ENCODE measurements around the gene C16orf92.

The C16orf92 gene

DNA sequence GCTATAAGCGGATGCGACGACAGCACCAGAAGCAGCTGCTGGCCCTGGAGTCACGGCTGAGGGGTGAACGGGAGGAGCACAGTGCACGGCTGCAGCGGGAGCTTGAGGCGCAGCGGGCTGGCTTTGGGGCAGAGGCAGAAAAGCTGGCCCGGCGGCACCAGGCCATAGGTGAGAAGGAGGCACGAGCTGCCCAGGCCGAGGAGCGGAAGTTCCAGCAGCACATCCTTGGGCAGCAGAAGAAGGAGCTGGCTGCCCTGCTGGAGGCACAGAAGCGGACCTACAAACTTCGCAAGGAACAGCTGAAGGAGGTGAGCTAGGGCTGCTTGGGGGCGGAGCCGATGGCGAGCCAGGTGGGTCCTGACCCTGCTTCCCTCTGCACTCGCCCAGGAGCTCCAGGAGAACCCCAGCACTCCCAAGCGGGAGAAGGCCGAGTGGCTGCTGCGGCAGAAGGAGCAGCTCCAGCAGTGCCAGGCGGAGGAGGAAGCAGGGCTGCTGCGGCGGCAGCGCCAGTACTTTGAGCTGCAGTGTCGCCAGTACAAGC is 37.7 kb upstream of the C16orf92 start:
- TF ChIP-seq, protein P1, sequence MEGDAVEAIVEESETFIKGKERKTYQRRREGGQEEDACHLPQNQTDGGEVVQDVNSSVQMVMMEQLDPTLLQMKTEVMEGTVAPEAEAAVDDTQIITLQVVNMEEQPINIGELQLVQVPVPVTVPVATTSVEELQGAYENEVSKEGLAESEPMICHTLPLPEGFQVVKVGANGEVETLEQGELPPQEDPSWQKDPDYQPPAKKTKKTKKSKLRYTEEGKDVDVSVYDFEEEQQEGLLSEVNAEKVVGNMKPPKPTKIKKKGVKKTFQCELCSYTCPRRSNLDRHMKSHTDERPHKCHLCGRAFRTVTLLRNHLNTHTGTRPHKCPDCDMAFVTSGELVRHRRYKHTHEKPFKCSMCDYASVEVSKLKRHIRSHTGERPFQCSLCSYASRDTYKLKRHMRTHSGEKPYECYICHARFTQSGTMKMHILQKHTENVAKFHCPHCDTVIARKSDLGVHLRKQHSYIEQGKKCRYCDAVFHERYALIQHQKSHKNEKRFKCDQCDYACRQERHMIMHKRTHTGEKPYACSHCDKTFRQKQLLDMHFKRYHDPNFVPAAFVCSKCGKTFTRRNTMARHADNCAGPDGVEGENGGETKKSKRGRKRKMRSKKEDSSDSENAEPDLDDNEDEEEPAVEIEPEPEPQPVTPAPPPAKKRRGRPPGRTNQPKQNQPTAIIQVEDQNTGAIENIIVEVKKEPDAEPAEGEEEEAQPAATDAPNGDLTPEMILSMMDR (IDR thresholded peaks at IDR 0.05) = no peak
- no peak for TF ChIP-seq ZFX (IDR thresholded peaks at IDR 0.05; ENCODE audit: borderline replicate concordance)
- no peak overlapping the region for H3K27ac ChIP-seq

DNA sequence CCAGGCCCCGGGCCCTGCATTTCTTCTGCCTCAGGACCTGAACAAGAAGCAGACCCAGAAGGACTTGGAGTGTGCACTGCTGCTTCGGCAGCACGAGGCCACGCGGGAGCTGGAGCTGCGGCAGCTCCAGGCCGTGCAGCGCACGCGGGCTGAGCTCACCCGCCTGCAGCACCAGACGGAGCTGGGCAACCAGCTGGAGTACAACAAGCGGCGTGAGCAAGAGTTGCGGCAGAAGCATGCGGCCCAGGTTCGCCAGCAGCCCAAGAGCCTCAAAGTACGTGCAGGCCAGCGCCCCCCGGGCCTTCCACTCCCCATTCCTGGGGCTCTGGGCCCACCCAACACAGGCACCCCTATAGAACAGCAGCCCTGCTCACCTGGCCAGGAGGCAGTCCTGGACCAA is 36.8 kb upstream of the C16orf92 start:
- TF ChIP-seq, protein P1 (IDR thresholded peaks at IDR 0.05) = no peak
- TF ChIP-seq ZFX (IDR thresholded peaks at IDR 0.05; ENCODE audit: borderline replicate concordance) = no peak
- no peak overlapping the region for H3K27ac ChIP-seq

DNA sequence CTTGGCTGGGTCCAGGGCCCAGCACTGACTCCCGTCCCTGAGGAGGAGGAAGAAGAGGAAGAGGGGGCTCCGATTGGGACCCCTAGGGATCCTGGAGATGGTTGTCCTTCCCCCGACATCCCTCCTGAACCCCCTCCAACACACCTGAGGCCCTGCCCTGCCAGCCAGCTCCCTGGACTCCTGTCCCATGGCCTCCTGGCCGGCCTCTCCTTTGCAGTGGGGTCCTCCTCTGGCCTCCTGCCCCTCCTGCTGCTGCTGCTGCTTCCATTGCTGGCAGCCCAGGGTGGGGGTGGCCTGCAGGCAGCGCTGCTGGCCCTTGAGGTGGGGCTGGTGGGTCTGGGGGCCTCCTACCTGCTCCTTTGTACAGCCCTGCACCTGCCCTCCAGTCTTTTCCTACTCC is 36.1 kb upstream of the C16orf92 start:
- no peak overlapping the region for H3K27ac ChIP-seq
- TF ChIP-seq ZFX (IDR thresholded peaks at IDR 0.05; ENCODE audit: borderline replicate concordance) = no peak
- TF ChIP-seq, protein P1 (IDR thresholded peaks at IDR 0.05) = no peak

DNA sequence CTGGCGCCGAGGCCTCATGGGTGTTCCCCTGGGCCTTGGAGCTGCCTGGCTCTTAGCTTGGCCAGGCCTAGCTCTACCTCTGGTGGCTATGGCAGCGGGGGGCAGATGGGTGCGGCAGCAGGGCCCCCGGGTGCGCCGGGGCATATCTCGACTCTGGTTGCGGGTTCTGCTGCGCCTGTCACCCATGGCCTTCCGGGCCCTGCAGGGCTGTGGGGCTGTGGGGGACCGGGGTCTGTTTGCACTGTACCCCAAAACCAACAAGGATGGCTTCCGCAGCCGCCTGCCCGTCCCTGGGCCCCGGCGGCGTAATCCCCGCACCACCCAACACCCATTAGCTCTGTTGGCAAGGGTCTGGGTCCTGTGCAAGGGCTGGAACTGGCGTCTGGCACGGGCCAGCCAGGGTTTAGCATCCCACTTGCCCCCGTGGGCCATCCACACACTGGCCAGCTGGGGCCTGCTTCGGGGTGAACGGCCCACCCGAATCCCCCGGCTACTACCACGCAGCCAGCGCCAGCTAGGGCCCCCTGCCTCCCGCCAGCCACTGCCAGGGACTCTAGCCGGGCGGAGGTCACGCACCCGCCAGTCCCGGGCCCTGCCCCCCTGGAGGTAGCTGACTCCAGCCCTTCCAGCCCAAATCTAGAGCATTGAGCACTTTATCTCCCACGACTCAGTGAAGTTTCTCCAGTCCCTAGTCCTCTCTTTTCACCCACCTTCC is 35.5 kb upstream of the C16orf92 start:
- peak overlapping the region; percentile 99 for H3K27ac ChIP-seq
- TF ChIP-seq ZFX (IDR thresholded peaks at IDR 0.05; ENCODE audit: borderline replicate concordance) = no peak
- TF ChIP-seq, protein P1 (IDR thresholded peaks at IDR 0.05) = no peak

DNA sequence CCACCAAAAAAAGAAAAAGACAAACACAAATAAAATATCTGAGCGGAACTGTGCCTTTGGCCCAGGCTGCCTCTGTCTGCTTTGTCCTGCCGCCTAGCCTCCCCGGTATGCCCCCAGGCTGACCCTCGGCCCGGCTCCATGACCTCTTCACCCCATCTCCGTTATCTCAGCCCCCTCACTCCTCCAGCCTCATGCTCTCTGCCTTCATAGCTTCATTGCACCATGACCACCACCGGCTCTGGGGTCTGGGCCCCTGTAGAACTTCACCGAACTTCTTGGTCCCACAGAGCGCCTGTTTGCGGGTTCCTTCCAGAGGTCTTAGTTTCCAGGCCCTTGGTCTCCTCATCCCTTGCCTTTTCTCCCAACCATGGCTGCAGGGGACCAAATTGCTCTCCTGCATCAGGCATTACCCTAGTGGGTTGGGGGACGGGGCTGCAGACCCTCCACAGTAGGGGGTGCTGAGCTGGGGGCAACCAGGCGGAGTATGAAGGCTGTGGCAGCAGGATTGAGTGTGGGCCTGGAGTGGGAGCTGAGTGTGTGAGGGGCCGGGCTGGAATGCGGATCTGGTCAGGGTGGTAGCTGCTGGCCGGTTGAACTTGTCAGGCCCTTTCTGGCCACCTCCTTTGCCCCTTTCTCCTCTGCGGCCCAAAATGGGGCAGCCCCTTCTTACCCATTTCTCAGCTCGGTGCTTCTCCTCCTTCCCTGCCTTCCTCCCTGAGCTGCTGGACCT is 34.5 kb upstream of the C16orf92 start:
- TF ChIP-seq ZFX (IDR thresholded peaks at IDR 0.05; ENCODE audit: borderline replicate concordance) = no peak
- TF ChIP-seq, protein P1 (IDR thresholded peaks at IDR 0.05) = no peak
- H3K27ac ChIP-seq = peak overlapping the region; percentile 99

DNA sequence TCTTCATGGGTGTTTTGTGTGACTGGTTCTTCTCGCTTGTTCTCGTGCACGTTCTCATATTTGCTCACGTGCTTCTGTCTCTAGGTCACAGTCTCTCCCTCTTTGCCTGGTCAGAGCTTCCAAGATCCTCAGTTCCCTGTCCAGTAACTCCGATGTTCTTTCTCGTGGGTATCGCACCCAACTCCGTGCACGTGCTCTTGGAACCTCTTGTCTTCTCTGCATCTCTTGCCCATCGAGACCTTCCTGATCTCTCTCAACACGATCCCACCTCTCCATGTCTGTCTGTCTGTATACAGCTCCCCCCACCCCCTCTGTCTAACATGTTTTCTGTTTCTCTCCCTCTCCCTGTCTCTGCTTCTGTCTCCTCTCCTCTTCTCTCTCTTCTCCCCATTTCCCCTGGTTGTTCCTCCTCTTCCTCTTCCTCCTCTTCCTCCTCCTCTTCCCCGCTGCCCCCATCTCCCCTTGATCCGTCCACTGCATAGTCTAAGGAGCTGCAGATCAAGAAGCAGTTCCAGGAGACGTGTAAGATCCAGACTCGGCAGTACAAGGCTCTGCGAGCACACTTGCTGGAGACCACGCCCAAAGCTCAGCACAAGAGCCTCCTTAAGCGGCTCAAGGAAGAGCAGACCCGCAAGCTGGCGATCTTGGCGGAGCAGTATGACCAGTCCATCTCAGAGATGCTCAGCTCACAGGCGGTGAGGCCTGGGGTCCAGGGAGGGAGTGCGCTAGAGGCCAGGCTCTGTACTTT is 33.7 kb upstream of the C16orf92 start:
- peak overlapping the region; percentile 99 for H3K27ac ChIP-seq
- no peak for TF ChIP-seq ZFX (IDR thresholded peaks at IDR 0.05; ENCODE audit: borderline replicate concordance)
- TF ChIP-seq, protein P1 (IDR thresholded peaks at IDR 0.05) = no peak
